DOHH2 (cell line): ENCODE data around the gene MEIS2.

Experiments used
- H3F3A ChIP-seq: fragments of 200-600 bp; sonication (generic), shearing (Covaris generic); 2 replicates; pipeline ENCODE4 v1.6.0; 2016; ENCODE audit warnings: antibody characterized with exemption, mild to moderate bottlenecking; ENCODE audit not compliant: control insufficient read depth, insufficient read depth
- H3K27ac ChIP-seq: fragments of 200-600 bp; sonication (generic); 2 replicates; pipeline ENCODE4 v1.5.1; 2014; ENCODE audit warnings: low read depth, mild to moderate bottlenecking, low read length, moderate library complexity
- H3K27me3 ChIP-seq: fragments of 200-600 bp; sonication (generic); 2 replicates; pipeline ENCODE4 v1.6.1; 2014; ENCODE audit warnings: mild to moderate bottlenecking, low read length, mixed read lengths; ENCODE audit not compliant: control insufficient read depth
- H3K36me3 ChIP-seq: fragments of 200-600 bp; sonication (generic); 2 replicates; pipeline ENCODE4 v1.6.1; 2014; ENCODE audit warnings: mild to moderate bottlenecking, low read length, moderate library complexity, mixed read lengths; ENCODE audit not compliant: control insufficient read depth
- H3K4me1 ChIP-seq: fragments of 200-600 bp; sonication (generic); 2 replicates; pipeline ENCODE4 v1.6.1; 2014; ENCODE audit warnings: mild to moderate bottlenecking, low read length, mixed read lengths; ENCODE audit not compliant: control insufficient read depth
- H3K4me2 ChIP-seq: fragments of 200-600 bp; sonication (generic); 2 replicates; pipeline ENCODE4 v1.6.0; 2014; ENCODE audit warnings: mild to moderate bottlenecking, low read length, moderate library complexity
- H3K4me3 ChIP-seq: fragments of 200-600 bp; sonication (generic); 2 replicates; pipeline ENCODE4 v1.5.1; 2014; ENCODE audit warnings: mild to moderate bottlenecking, low read length, mixed read lengths
- H3K79me2 ChIP-seq: fragments of 200-600 bp; sonication (generic); 2 replicates; pipeline ENCODE4 v1.6.1; 2014; ENCODE audit warnings: mild to moderate bottlenecking, low read length, mixed read lengths; ENCODE audit not compliant: control insufficient read depth
- H3K9me2 ChIP-seq: fragments of 200-600 bp; sonication (generic); replicated peaks from 2 replicates; pipeline ENCODE4 v1.6.1; 2014; ENCODE audit warnings: mild to moderate bottlenecking, low read length, mixed read lengths; ENCODE audit not compliant: control insufficient read depth
- H3K9me3 ChIP-seq: fragments of 200-600 bp; sonication (generic); 2 replicates; pipeline ENCODE4 v1.6.1; 2014; ENCODE audit warnings: antibody characterized with exemption, low read length, mixed read lengths; ENCODE audit not compliant: control insufficient read depth, insufficient read depth
- H4K20me1 ChIP-seq: fragments of 200-600 bp; sonication (generic); 2 replicates; pipeline ENCODE4 v1.6.0; 2014; ENCODE audit warnings: low read depth, mild to moderate bottlenecking, antibody characterized with exemption, low read length, moderate library complexity; ENCODE audit not compliant: control insufficient read depth, insufficient read depth
- CTCF ChIP-seq: fragments of 200-600 bp; sonication (generic); IDR thresholded peaks from one replicate; pipeline ENCODE4 v1.5.1; 2014; ENCODE audit warnings: antibody characterized with exemption, mild to moderate bottlenecking, low read depth, low read length; ENCODE audit not compliant: poor library complexity, severe bottlenecking
- EZH2phosphoT487 ChIP-seq: fragments of 200-600 bp; sonication (generic); IDR thresholded peaks from 2 replicates; pipeline ENCODE4 v1.6.1; 2017; ENCODE audit warnings: borderline replicate concordance, mild to moderate bottlenecking, antibody characterized with exemption, low read length, moderate library complexity, mixed read lengths

The MEIS2 gene

GRCh38 chr15:37045859-37046740 lies 54.2 kb downstream of the MEIS2 start:
- Histone ChIP-seq H3K79me2 (no peaks in the 10 kb centered on the region; the same call in 1 of the 2 replicates), H3K4me2 (no peak overlapping the region), H4K20me1 (0 out of 2 replicates have a peak, but pooled peaks cover 3% of the 10 kb centered on the region), H3K4me3 (no peak overlapping the region), H3F3A (no peaks in the 10 kb centered on the region), H3K36me3 (peaks cover 48% of the 10 kb centered on the region), H3K9me3 (no peaks in the 10 kb centered on the region), H3K27me3 (no peaks in the 10 kb centered on the region), H3K4me1 (no peaks in the 10 kb centered on the region), H3K27ac (no peak overlapping the region), H3K9me2 (no peaks in the 10 kb centered on the region)
- no peak for TF ChIP-seq EZH2phosphoT487
- TF ChIP-seq CTCF, result no peak

- Histone ChIP-seq H3K27ac (no peak overlapping the region), H3K27me3 (no peaks in the 10 kb centered on the region), H3K9me3 (no peaks in the 10 kb centered on the region), H3K4me2 (no peak overlapping the region), H3F3A (no peaks in the 10 kb centered on the region), H3K9me2 (no peaks in the 10 kb centered on the region), H3K36me3 (peaks cover 48% of the 10 kb centered on the region), H4K20me1 (0 out of 2 replicates have a peak, but pooled peaks cover 3% of the 10 kb centered on the region), H3K4me1 (no peaks in the 10 kb centered on the region), H3K4me3 (no peak overlapping the region), H3K79me2 (no peaks in the 10 kb centered on the region; the same call in 1 of the 2 replicates)
- TF ChIP-seq CTCF (no peak), EZH2phosphoT487 (no peak)
Observed at GRCh38 chr15:37044915-37045648, 55.3 kb downstream of the MEIS2 start.

- no peak for TF ChIP-seq CTCF
- no peak for TF ChIP-seq EZH2phosphoT487
- Histone ChIP-seq H3K4me2 (no peak overlapping the region), H3K36me3 (peaks cover 46% of the 10 kb centered on the region)
Observed at GRCh38 chr15:37041836-37042235, 58.5 kb downstream of the MEIS2 start.

More at GRCh38 chr15:37041836-37042235, 58.5 kb downstream of the MEIS2 start:
- Histone ChIP-seq H3K79me2 (no peaks in the 10 kb centered on the region), H4K20me1 (0 out of 2 replicates have a peak, but pooled peaks cover 3% of the 10 kb centered on the region), H3K9me2 (no peaks in the 10 kb centered on the region), H3K4me1 (no peaks in the 10 kb centered on the region), H3F3A (no peaks in the 10 kb centered on the region), H3K27me3 (no peaks in the 10 kb centered on the region), H3K27ac (no peak overlapping the region), H3K4me3 (no peak overlapping the region), H3K9me3 (no peaks in the 10 kb centered on the region)
